Pulmonary artery endothelial cell (primary cell): ENCODE data around the gene S100B. TPM values are rescaled to one million over a fixed set of nuclear protein-coding genes. Genes with fewer than 3 reads are reported as not detected.

Experiments
- DNase-seq: peaks from one replicate; pipeline ENCODE4 v3.0.0-alpha.2; 2011; ENCODE audit warnings: low read depth, low spot score
- total RNA-seq: library from RNA; depleted of rRNA; stranded (reverse); fragments of >200 nt; gene quantifications from 2 replicates; pipeline ENCODE4 v1.2.3, GENCODE V29; 2014

S100B gene
- total RNA-seq, 1 donor from 2014 or later: not detected

DNA sequence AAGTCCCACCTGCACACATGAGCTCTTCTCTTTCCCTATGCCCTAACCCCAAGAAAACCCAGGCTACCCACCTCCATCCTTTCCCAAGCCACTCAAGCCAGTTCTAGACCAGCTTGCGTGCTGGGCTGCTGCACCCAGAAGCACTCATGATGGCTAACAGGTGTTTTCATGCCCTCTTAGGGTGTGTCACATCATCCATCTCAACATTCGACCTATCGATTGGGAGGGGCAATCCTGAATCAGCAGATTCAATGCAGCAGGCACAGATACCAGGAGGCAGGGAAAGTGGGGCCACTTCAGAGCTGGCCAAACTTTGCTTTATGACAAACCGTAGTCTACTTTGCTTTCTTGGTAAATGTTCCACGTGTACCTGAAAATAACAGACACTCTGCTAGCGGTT is 24.0 kb upstream of the S100B start:
- no peak for DNase-seq

DNA sequence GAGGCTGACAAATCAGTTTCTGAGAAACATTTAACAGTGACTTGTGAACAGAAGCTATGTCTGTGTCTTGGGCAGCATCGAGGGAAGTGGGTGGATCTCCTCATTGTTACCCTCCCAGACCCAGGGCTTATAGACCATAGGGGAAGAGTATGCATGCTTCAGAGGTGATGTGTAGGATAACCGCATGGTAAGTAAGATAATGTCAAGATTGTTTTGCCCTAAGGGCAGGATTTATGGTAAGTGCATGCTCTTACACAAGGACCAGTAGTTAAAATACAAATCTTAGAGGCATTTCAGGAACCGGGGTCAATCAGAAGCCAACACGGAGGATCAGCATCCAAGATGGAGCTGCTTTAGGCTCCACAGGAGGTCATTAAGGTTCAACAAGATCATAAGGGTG is 22.8 kb upstream of the S100B start:
- DNase-seq: no peak

DNA sequence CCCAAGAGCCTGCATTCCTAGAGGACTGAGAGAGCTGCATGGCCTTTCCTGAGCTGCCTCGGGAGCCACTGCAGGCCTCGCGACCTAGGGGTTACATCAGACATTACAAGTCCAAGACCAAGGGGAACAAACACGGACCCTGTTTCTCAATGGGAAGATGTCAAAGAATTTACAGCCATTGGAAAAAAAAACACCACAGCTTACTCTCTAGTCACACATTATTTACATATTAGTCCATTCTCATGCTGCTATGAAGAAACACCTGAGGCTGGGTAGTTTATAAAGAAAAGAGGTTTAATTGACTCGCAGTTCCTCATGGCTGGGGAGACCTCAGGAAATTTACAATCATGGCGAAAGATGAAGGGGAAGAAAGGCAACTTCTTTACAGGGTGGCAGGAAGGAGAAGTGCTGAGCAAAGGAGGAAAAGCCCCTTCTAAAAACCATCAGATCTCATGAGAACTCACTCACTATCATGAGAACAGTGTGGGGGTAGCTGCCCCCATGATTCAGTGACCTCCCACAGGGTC is 22.2 kb upstream of the S100B start:
- no peak for DNase-seq

DNA sequence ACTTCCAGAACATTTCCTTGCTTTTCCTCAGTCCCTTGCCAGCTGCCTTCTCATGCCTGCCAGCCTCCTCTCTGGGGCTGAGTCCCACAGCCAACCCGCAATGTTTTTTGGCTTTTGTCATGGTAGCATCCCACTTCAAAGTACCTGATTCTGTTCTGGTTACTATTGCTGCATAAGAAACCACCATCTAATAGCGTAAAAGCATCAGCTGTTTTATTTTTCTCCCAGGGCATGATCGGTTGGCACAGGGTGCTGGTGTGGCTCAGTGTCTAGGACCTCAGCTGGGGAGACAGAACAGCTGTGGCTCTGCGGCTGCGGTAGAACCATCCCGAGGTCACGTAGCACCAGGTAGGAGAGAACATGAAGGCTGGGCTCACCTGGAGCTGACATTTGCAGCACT is 21.7 kb upstream of the S100B start:
- DNase-seq: no peak

DNA sequence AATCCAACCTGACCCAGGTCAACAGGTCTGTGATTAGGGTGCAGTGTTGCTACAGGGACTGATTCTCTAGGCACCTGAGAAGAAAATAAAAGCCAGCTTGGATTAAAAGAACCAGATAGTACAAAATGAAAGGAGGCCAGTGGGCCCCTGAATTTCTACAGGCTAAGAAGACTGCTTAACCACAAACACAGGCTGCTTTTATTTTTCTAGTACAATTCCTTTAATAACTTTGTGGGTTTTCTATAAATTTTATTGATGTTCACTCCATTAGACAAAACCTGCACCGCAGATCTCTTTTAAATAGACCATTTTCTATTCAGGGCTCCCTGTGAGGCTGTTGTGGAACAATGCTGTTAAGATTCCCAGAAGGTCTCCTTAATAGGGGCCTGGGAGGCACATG is 20.9 kb upstream of the S100B start:
- DNase-seq: no peak

DNA sequence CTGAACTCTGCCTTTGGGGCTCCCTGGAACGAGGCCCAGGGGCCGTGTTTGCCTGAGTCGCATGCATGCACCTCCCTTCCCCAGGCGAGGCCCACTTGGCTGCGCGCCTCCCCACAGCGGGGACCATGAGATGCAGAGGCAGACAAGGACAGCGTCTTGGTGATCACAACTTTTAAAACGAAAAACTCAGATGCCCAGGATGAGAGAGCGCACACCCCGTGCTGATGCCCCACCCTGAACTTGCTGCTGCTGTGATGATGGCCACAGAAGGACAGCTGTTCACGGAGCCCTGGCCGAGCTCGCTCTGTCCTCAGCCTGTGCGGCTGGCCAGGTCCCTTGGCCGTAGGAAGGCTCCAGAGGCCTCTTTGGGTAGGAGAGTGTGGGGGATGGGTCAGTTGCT is 19.2 kb upstream of the S100B start:
- DNase-seq: no peak

DNA sequence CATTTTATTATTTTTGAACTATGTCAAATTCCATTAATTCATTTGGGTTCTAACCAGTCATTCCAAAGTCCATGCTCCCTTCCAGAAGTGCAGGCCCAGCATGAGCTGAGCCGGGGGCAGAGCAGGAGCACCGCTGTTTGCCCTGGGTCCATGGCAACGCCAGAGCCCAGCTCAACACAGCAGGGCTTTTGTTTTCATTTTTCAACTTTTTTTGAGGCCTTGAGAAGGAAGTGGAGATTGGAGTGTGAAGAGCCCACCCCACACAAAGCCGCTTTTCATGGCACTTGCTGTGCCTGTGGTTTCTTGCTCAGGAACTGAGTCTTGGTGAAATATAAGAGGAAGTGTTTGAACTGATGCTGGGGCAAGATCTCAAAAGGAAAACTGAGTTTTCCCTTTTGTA is 17.3 kb upstream of the S100B start:
- no peak for DNase-seq

DNA sequence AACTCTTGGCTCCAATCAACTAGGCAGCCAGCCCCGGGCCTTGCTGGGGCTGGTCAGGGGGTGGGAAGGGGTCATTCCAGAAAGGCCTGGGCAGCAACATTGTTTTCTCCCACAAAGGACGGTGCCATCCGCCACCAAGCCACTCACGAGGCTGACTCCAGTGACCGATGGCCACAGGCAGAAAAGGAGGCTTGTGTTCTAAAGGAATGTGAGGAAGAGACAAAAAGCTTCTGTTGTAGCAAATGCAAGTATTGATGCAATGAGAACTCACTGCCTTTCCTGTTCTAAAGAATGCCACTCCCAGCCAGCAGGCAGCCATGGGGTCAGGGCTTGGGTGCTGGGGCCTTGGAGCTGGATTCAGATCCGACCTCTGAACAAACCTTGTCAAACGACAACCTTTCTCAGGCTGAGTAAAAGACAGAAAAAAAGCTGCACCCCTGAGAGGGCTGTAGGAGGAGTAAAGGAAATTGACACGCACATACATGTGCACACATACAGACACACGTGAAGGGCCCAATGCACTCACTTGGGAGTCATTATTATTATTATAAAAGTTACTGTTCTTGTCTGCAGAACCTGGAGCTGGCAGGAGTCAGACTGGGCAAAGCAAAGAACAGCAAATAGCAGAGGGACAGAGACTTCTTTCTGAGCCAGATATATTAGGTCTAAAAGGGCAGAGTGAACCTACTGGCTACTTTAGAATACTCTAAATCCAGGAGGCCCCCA is 16.7 kb upstream of the S100B start:
- no peak for DNase-seq

DNA sequence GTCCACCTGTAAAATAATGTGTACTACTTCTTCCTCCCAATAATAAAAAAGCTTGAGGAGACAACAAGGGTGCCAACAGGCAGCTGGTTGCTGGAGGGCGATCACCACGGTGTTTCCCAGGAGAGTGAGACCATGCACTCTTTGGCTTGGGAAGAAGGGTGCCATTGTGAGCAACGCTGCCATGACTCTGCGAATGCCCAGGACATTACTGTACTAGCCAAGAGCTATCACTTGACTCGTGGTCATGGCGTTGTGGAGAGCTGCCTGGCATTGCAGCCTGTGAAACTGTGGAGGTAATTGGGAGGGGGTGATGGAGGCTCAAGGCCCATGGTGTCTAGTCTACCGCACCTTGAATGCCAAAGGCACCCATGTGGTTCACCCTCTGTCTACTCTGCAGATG is 16.0 kb upstream of the S100B start:
- DNase-seq: no peak

DNA sequence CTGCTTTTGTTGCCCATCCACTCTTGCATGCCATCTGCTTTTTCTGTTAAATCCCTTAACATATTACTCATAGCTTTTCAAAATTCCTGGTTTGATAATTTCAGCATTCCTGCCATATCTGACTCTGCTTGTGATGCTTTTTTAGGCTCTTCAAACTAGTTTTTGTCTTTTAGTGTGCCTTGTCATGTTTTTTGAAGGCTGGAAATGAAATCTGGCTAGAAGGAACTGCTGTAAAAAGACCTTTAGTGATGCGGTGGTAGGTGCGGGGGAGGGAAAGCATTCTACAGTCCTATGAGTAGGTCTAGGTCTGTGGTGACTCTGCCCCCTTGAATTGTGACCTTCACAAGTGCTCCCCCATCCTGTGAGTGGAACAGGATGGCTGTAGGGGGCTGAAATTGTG is 15.0 kb upstream of the S100B start:
- no peak for DNase-seq

DNA sequence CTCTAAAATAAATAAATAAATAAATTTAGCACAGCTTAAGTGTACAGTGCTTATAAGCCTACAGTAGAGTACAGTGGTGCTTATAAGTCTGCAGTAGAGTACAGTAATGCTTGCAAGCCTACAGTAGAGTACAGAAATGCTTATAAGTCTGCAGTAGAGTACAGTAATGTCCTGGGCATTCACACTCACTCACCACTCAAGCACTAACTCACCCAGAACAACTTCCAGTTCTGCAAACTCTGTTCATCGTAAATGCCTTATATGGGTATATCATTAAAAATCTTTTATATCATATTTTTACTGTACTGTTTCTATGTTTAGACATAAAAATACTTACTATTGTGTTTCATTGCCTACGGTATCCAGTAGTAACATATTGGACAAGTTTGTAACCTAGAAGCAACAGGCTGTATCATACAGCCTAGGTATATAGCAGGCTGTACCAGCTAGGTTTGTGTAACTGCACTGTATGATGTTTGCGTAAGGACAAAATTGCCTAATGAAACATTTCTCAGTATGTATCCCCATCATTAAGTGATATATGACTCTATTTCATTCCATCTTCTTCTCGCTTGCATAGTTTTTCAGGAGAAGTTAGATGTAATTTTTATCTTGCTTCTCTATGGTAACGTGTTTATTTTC is 14.0 kb upstream of the S100B start:
- DNase-seq: no peak

DNA sequence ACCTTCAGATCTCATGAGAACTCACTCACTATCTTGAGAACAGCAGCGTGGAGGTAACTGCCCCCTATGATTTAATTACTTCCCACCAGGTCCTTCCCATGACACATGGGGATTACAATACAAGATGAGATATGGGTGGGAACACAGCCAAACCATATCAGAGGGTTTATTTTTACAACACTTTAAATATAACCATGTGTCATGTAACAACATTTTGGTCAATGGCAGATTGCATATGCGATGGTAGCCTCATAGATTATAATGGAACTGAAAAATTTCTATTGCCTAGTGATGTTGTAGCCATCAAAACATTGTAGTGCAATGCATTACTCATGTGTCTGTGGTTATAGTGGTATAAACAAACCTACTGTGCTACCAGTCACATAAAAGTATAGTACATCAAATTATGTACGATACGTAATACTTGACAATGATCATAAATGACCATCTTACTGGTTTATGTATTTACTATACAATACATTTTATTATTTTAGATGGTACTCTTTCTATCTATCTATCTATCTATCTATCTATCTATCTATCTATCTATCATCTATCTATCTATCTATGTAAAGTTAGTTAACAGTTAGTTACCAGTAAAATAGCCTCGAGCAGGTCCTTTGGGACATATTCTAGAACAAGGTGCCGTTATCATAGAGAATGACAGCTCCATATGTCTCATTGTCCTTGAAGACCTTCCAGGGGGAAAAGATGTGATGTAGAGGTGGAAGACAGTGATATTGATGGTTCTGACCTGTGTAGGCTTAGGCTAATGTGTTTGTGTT is 12.6 kb upstream of the S100B start:
- DNase-seq: no peak

DNA sequence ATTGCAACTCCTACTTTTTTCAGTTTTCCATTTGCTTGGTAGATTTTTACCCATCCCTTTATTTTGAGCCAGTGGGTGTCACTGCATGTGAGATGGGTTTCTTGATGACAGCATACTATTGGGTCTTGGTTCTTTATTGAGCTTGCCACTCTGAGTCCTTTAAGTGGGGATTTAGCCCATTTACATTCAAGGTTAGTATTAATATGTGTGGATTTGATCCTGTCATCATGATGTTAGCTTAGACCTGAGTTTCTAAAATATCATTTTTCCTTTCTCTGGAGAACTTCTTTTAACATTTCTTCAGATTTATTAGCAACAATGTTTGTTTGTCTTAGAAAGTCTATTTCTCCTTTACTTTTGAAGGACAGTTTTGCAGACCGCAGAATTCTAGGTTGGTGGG is 11.8 kb upstream of the S100B start:
- no peak for DNase-seq

DNA sequence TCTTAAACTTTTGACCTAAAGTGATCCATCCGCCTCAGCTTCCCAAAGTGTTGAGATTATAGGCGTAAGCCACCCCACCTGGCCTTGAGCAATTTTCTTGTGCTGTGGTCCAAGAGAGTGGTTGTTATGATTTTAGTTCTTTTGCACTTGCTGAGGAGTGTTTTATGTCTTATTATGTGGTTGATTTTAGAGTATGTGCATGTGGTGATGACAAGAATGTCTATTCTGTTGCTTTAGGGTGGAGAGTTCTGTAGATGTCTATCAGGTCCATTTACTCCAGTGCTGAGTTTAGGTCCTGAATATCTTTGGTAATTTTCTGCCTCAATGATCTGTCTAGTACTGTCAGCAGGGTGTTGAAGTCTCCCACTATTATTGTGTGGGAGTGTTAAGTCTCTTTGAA is 11.2 kb upstream of the S100B start:
- DNase-seq: no peak

DNA sequence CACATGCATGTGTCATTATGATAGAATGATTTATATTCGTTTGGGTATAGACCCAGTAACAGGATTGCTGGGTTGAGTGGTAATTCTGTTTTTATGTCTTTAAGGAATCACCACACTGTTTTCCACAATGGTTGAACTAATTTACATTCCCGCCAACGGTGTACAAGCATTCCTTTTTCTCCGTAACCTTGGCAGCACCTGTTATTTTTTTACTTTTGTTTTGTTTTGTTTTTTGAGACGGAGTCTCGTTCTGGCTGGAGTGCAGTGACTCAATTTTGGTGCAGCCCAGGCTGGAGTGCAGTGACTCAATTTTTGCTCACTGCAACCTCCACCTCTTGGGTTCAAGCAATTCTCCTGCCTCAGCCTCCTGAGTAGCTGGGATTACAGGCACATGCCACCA is 8.5 kb upstream of the S100B start:
- DNase-seq: no peak

DNA sequence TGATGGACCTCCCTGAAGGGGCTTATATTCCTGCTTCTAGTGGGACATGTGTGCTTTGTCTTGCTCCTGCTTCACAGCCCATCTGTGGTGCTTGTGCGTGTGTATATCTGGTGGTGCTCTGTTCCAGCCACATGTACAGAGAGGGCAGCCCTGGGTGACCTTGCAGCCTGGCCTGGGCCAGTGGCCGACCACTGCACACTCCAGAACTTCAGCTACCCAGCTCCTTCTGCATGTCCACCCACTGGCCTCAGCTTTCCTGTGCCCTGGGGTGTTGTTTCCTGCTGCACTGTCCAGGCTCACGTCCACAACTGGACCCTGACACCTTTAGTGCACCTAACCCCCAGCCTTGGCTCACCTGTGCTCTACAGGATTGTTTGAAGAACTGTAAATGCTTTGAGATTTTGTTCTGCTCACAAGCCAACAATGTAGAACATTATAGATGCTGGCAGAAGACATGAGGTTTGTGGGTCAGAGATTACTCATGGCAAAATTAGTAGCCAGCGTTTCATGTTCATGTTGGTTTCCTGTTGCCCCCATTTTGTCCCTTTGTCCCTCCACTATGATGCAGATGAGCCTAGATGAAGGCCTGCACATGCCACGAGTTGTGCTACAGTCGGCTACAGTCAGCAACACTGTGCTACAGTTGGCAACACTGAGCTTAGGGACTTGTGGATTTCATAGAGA is 5.3 kb upstream of the S100B start:
- no peak for DNase-seq

DNA sequence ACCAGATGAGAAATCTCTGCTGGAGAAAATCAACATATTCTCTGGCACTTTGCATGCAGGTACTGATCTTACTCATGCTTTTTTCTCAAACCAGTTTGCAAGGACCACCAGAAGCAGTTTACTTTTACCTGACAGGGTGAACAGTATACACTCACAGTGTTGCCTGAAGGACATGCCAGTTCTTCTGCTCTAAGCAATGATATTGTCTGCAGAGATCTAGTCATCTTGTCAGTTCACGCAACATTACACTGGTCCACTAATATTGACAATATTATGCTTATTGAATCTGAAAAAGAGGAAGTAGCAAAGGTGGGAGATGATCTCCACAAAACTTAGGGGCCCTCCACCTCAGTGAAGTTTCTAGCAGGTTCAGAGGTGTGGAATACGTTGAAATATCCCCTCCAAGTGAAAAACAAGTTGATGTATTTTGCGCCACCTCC is 3.8 kb upstream of the S100B start:
- no peak for DNase-seq

DNA sequence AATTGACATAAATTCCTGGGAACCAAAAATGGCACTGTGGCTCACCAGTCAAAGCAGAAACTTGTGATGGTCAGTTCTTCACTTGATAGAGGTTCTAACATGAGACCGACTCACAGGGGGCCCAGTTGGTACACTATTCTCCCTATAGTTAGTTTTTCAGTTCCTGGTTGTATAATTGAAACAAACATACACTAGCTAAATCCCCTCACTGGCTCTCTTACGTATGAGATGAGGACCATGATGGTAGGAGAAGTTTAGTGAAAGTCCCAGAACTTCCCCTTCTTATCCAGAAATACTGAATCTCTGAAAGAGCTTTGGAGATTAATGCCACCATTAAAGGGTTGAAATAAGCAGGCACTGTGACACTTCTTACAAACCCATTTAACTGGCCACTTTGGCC is 2.8 kb upstream of the S100B start:
- DNase-seq: no peak

DNA sequence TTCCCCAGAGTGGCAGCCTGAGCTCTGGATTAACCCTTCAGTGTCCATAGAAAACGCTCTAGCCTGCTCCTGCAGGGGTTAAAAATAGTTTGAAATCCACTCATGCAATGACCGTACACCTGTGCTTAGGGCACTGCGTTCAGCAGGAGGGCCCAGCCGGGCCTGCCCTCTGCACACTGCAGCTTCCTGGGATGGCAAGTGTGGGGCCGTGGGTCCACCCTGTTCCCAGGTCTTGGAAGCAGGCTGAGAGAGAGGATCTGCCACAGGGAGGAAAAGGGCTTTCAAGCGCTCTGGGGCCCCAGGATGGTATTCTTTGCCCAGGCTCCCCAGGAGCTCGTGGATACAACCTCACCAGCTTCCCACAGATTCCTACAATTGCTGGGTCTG is 1.5 kb upstream of the S100B start:
- DNase-seq: no peak

DNA sequence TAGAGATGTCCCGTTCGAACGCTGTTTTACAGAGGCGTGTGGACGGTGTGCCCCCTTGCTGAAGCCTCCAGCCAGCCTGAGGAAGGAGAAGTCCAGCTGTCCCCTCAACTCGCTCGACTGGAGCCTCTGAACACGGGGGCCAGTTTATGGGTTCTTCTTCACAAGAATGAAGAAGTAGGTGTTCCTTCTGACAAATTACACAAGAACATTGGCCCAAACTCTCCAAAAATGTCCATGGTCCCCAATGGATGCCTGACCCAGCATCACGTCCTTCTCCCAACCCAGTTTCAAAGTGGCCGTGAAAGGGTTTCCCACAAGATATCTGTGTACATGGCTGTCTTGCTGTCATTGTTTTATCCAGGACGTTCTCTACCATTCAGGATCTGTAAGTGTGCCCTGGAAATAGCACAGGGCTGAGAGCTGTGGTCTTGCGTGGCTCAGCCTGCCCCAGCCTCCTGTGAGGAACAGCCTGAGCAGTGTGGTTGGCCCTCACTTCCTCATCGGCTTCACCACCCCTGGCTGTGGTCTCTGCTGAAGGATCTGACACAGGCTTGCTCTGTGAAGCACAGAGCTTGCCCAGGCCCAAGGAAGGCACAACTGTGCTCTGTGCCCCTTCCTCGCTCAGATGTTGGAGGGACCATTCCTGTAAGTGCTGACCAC is 1.0 kb upstream of the S100B start:
- DNase-seq: no peak

DNA sequence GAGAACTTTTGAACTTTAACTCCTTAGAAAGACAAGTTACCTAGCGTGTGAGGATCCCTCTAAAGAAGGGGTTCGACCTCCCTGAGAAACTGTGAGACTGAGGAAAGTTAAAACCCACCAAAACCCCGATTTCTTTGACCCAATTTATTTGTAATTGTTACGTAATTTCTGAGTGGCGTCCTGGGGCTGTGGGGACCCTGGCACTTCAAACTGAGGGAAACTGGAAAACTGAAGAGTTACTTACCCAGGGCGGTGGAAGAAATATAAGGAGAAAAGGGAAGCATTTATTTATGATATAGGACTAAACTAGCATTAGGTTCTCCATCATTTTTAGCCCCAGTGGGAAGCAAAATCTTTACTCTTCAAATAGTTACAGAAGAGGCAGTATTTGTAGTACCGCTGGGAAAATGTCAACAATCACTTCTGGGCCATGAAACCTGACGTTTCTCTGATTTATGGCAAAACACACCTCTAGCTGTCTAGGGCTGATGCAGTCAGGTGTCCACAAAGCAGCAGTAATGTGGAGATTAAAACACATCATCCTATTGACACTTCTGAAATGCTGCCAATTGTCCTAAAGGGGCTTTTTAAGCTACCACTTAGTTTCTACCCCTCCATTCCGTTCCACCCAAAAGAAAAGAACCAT is 430 bp downstream of the S100B start:
- DNase-seq: no peak
